ENCODE data around the gene ID2. TPM values are rescaled to one million over a fixed set of nuclear protein-coding genes. Genes with fewer than 3 reads are reported as not detected.

Gene ID2
- total RNA-seq, 3 donors from 2014 or later (not counting 1 experiment from before 2014, with no cell fraction given), result 185 to 209 (median 191) TPM

GRCh38 chr2:8645176-8645831 lies 36.6 kb upstream of the ID2 start:
- Mint-ChIP-seq H3K4me3 (no peak overlapping the region), H3K4me1 (peaks cover 6 to 7% of the 10 kb centered on the region in 2 donors), H3K36me3 (no peaks in the 10 kb centered on the region), H3K9me3 (no peaks in the 10 kb centered on the region), H3K27ac (no peak overlapping the region), H3K27me3 (ENCODE audit: low read depth in 2 of 2) (no peaks in the 10 kb centered on the region)
- no peak for ATAC-seq
- DNase-seq, result no peak
- Histone ChIP-seq H3K4me1 (ENCODE audit: control insufficient read depth, insufficient read depth, low read length) (peaks cover 14% of the 10 kb centered on the region), H3K36me3 (ENCODE audit: control insufficient read depth, insufficient read depth, low read length) (no peaks in the 10 kb centered on the region), H3K27ac (ENCODE audit: low read length) (no peak overlapping the region), H3K4me3 (ENCODE audit: low read length) (no peak overlapping the region), H3K27me3 (ENCODE audit: control insufficient read depth, insufficient read depth, low read length) (no peaks in the 10 kb centered on the region), H3K9me3 (ENCODE audit: control insufficient read depth, insufficient read depth, low read length) (peaks cover 5% of the 10 kb centered on the region)
- TF ChIP-seq CTCF (IDR thresholded peaks at IDR 0.05), result no peak
- intact Hi-C loops (cut with micrococcal nuclease), result no loop called here
- WGBS (ENCODE audit: insufficient coverage), result 95% methylated on average over 51 of the region's 51 CpGs

- no peak for ATAC-seq
- H3K4me1 Mint-ChIP-seq, result peaks cover 7 to 8% of the 10 kb centered on the region in 2 donors
- no peaks in the 10 kb centered on the region for H3K9me3 Mint-ChIP-seq
- H3K36me3 ChIP-seq (ENCODE audit: control insufficient read depth, insufficient read depth, low read length), result no peaks in the 10 kb centered on the region
- H3K4me1 ChIP-seq (ENCODE audit: control insufficient read depth, insufficient read depth, low read length), result peaks cover 14% of the 10 kb centered on the region
- no peak for TF ChIP-seq CTCF (IDR thresholded peaks at IDR 0.05)
- no peak overlapping the region for H3K4me3 ChIP-seq (ENCODE audit: low read length)
- no peaks in the 10 kb centered on the region for H3K36me3 Mint-ChIP-seq
- no peak overlapping the region for H3K4me3 Mint-ChIP-seq
- H3K27me3 Mint-ChIP-seq (ENCODE audit: low read depth in 2 of 2), result no peaks in the 10 kb centered on the region
- no peak for DNase-seq
- H3K27ac Mint-ChIP-seq, result no peak overlapping the region
- no peaks in the 10 kb centered on the region for H3K27me3 ChIP-seq (ENCODE audit: control insufficient read depth, insufficient read depth, low read length)
- H3K27ac ChIP-seq (ENCODE audit: low read length), result no peak overlapping the region
- H3K9me3 ChIP-seq (ENCODE audit: control insufficient read depth, insufficient read depth, low read length), result peaks cover 5% of the 10 kb centered on the region
- intact Hi-C loops (cut with micrococcal nuclease), result no loop called here
- 94% methylated on average over 11 of the region's 11 CpGs for WGBS (ENCODE audit: insufficient coverage)
Observed at GRCh38 chr2:8646731-8647461, 35.0 kb upstream of the ID2 start.

GRCh38 chr2:8647462-8647857 lies 34.4 kb upstream of the ID2 start:
- H3K4me3 Mint-ChIP-seq, result no peak overlapping the region
- intact Hi-C loops (cut with micrococcal nuclease), result no loop called here

More at GRCh38 chr2:8647462-8647857, 34.4 kb upstream of the ID2 start:
- Histone ChIP-seq H3K4me3 (ENCODE audit: low read length) (no peak overlapping the region), H3K27me3 (ENCODE audit: control insufficient read depth, insufficient read depth, low read length) (no peaks in the 10 kb centered on the region), H3K36me3 (ENCODE audit: control insufficient read depth, insufficient read depth, low read length) (no peaks in the 10 kb centered on the region), H3K9me3 (ENCODE audit: control insufficient read depth, insufficient read depth, low read length) (peaks cover 5% of the 10 kb centered on the region), H3K27ac (ENCODE audit: low read length) (no peak overlapping the region), H3K4me1 (ENCODE audit: control insufficient read depth, insufficient read depth, low read length) (peaks cover 14% of the 10 kb centered on the region)
- Mint-ChIP-seq H3K36me3 (no peaks in the 10 kb centered on the region), H3K4me1 (peaks cover 7 to 10% of the 10 kb centered on the region in 2 donors), H3K27ac (no peak overlapping the region), H3K9me3 (no peaks in the 10 kb centered on the region), H3K27me3 (ENCODE audit: low read depth in 2 of 2) (no peaks in the 10 kb centered on the region)
- DNase-seq (no peak), ATAC-seq (no peak)
- no peak for TF ChIP-seq CTCF (IDR thresholded peaks at IDR 0.05)
- WGBS (ENCODE audit: insufficient coverage), result 94% methylated on average over 1 of the region's 1 CpG
